Upper lobe of left lung (tissue), 4 donors: ENCODE results near the gene CRLF3.
"Not testable (repeated sequence)": the region's sequence is repeated elsewhere in the genome, so short reads cannot be mapped to it uniquely, and the experiment has no call there.

ENCODE experiments used
- EP300 ChIP-seq, 4 donors: sonication (generic); formaldehyde crosslinking; IDR thresholded peaks; one replicate each; pipeline ENCODE4 v1.5.1; 2017; ENCODE audit warnings: antibody characterized with exemption in 4 of 4, control low read depth in 2 of 4
- POLR2A ChIP-seq, 4 donors: fragments of 450-650 bp; IDR thresholded peaks; one replicate each; pipeline ENCODE4 v1.5.1; 2016 to 2017; ENCODE audit warnings: antibody characterized with exemption in 4 of 4, mild to moderate bottlenecking in 2 of 4
- POLR2AphosphoS5 ChIP-seq, 2 donors: sonication (generic); formaldehyde crosslinking; IDR thresholded peaks; one replicate each; pipeline ENCODE4 v1.5.1; 2017; ENCODE audit warnings: antibody characterized with exemption in 2 of 2
- TF ChIP-seq, protein P1 (sequence below), 6 experiments: fragments of 450-650 bp in 4 of 6; fragments of 200-600 bp in 2 of 6; sonication (generic) in 2 of 6; IDR thresholded peaks; one replicate each; pipeline ENCODE4 v1.5.1; 2016 to 2019; ENCODE audit warnings: antibody characterized with exemption in 6 of 6

DNA sequence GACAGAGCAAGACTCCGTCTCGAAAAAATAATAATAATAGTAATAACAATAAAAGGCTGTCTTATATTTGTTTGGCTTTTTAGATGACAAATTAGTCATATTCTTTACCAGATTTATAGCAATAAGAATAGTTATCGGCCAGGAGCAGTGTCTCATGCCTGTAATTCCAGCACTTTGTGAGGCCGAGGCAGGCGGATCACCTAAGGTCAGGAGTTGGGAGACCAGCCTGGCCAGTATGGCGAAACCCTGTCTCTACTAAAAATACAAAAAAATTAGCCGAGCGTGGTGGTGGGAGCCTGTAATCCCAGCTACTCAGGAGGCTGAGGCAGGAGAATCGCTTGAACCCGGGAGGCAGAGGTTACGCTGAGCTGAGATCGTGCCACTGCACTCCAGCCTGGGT is 10.3 kb downstream of the CRLF3 start:
- TF ChIP-seq POLR2A, EP300, POLR2AphosphoS5 (IDR thresholded peaks at IDR 0.05): not testable (repeated sequence)
- TF ChIP-seq, protein P1, sequence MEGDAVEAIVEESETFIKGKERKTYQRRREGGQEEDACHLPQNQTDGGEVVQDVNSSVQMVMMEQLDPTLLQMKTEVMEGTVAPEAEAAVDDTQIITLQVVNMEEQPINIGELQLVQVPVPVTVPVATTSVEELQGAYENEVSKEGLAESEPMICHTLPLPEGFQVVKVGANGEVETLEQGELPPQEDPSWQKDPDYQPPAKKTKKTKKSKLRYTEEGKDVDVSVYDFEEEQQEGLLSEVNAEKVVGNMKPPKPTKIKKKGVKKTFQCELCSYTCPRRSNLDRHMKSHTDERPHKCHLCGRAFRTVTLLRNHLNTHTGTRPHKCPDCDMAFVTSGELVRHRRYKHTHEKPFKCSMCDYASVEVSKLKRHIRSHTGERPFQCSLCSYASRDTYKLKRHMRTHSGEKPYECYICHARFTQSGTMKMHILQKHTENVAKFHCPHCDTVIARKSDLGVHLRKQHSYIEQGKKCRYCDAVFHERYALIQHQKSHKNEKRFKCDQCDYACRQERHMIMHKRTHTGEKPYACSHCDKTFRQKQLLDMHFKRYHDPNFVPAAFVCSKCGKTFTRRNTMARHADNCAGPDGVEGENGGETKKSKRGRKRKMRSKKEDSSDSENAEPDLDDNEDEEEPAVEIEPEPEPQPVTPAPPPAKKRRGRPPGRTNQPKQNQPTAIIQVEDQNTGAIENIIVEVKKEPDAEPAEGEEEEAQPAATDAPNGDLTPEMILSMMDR (IDR thresholded peaks at IDR 0.05): not testable (repeated sequence)
